GM12872 (cell line): ENCODE results near the gene MRPL42.

Experiments
- CTCF ChIP-seq: IDR thresholded peaks from 3 replicates; pipeline ENCODE4 v1.5.1; 2011; ENCODE audit warnings: low read depth, mild to moderate bottlenecking, low read length, moderate library complexity; ENCODE audit not compliant: insufficient read depth

MRPL42 gene

GRCh38 chr12:93509506-93509905 lies 42.2 kb downstream of the MRPL42 start:
- TF ChIP-seq CTCF: no peak

- TF ChIP-seq CTCF: no peak
Measured at GRCh38 chr12:93514853-93515252, 47.5 kb downstream of the MRPL42 start.

- TF ChIP-seq CTCF: no peak
Measured at GRCh38 chr12:93518725-93519124, 51.4 kb downstream of the MRPL42 start.

GRCh38 chr12:93519859-93520258 lies 52.5 kb downstream of the MRPL42 start:
- no peak for TF ChIP-seq CTCF

- no peak for TF ChIP-seq CTCF
Measured at GRCh38 chr12:93520454-93520853, 53.1 kb downstream of the MRPL42 start.

- TF ChIP-seq CTCF: no peak
Measured at GRCh38 chr12:93521225-93522080, 54.1 kb downstream of the MRPL42 start.

- TF ChIP-seq CTCF: no peak
Measured at GRCh38 chr12:93524386-93525133, 57.2 kb downstream of the MRPL42 start.
